H1 (cell line): ENCODE data around the gene GRIK1. TPM values are rescaled to one million over a fixed set of nuclear protein-coding genes. Genes with fewer than 3 reads are reported as not detected.

Experiments used
- CTCF ChIA-PET: fragments of 300-600 bp; sonication (Branson Sonifier 250); formaldehyde crosslinking; loops from one replicate; lab custom pipeline; 2021; ENCODE audit not compliant: partially characterized antibody; lab: Charles Lee
- POLR2A ChIA-PET: fragments of 300-600 bp; sonication (Branson Sonifier 250); formaldehyde crosslinking; loops from one replicate; lab custom pipeline; 2021; ENCODE audit warnings: inconsistent platforms; ENCODE audit not compliant: partially characterized antibody; lab: Charles Lee
- DNase-seq, 2 experiments: peaks; one replicate each; pipeline versions ENCODE4 v3.0.0 to v3.0.0-alpha.2; 2010 to 2022; ENCODE audit warnings: low spot score in 2 of 2, low read depth in 1 of 2, mixed read lengths in 1 of 2
- FAIRE-seq: peaks from 2 replicates; lab custom pipeline; 2011; peaks lifted over from hg19 to GRCh38; lab: Jason Lieb, UNC
- H2AFZ ChIP-seq: 2 replicates; pipeline ENCODE4 v1.8.1; 2012; ENCODE audit warnings: low read length, inconsistent platforms
- H2AK5ac ChIP-seq: 2 replicates; pipeline ENCODE4 v1.6.1; 2013; ENCODE audit warnings: low read depth, low read length
- H2BK120ac ChIP-seq: replicated peaks from 2 replicates; pipeline ENCODE3; 2013; ENCODE audit warnings: low read depth, low read length, inconsistent platforms
- H2BK12ac ChIP-seq: 2 replicates; pipeline ENCODE4 v1.6.1; 2013; ENCODE audit warnings: low read depth, low read length
- H2BK15ac ChIP-seq: 2 replicates; pipeline ENCODE4 v1.6.1; 2013; ENCODE audit warnings: low read length
- H2BK20ac ChIP-seq: 2 replicates; pipeline ENCODE4 v1.6.1; 2013; ENCODE audit warnings: low read length
- H2BK5ac ChIP-seq: 2 replicates; pipeline ENCODE4 v1.6.1; 2013; ENCODE audit warnings: low read depth, low read length
- H3K14ac ChIP-seq: 2 replicates; pipeline ENCODE4 v1.6.1; 2013; ENCODE audit warnings: inconsistent platforms; ENCODE audit not compliant: insufficient read length
- H3K18ac ChIP-seq: 2 replicates; pipeline ENCODE4 v1.6.1; 2013; ENCODE audit warnings: low read length; ENCODE audit errors: extremely low read depth
- H3K23ac ChIP-seq: 2 replicates; pipeline ENCODE4 v1.6.1; 2013; ENCODE audit warnings: inconsistent platforms; ENCODE audit not compliant: insufficient read length
- H3K23me2 ChIP-seq: 2 replicates; pipeline ENCODE4 v1.6.1; 2013; ENCODE audit warnings: low read depth, low read length
- H3K27ac ChIP-seq: 2 replicates; pipeline ENCODE4 v1.6.1; 2011; ENCODE audit warnings: low read depth, low read length, inconsistent platforms
- H3K27me3 ChIP-seq, 4 experiments: replicated peaks in 1 of 4; 1 replicate in 1 of 4; 2 replicates in 3 of 4; pipeline versions ENCODE4 v1.6.1 to v1.8.1; 2011 to 2013; ENCODE audit warnings: low read length in 3 of 4, mild to moderate bottlenecking in 3 of 4, inconsistent platforms in 2 of 4, mixed read lengths in 2 of 4, moderate library complexity in 1 of 4; ENCODE audit not compliant: control insufficient read depth in 3 of 4, insufficient read depth in 3 of 4; ENCODE audit errors: extremely low read depth in 1 of 4
- H3K36me3 ChIP-seq, 4 experiments: 2 replicates each; pipeline versions ENCODE4 v1.6.1 to v1.8.1; 2011 to 2013; ENCODE audit warnings: mild to moderate bottlenecking in 4 of 4, low read length in 3 of 4, moderate library complexity in 2 of 4, control low read depth in 1 of 4, inconsistent platforms in 1 of 4; ENCODE audit not compliant: insufficient read depth in 4 of 4, control insufficient read depth in 2 of 4
- H3K4ac ChIP-seq: replicated peaks from 2 replicates; pipeline ENCODE3; 2013; ENCODE audit warnings: low read length, low read depth, mixed read lengths, inconsistent platforms; ENCODE audit not compliant: insufficient read length
- H3K4me1 ChIP-seq, 4 experiments: replicated peaks in 1 of 4; 1 replicate in 1 of 4; 2 replicates in 3 of 4; pipeline versions ENCODE4 v1.6.1 to v1.8.1; 2011 to 2013; ENCODE audit warnings: low read length in 3 of 4, inconsistent platforms in 2 of 4, mixed read lengths in 1 of 4; ENCODE audit not compliant: insufficient read depth in 4 of 4, control insufficient read depth in 3 of 4
- H3K4me2 ChIP-seq, 2 experiments: 2 replicates each; pipeline versions ENCODE4 v1.6.1 to v1.8.1; 2011 to 2013; ENCODE audit warnings: low read depth in 2 of 2, low read length in 2 of 2, control low read depth in 1 of 2, inconsistent platforms in 1 of 2, mild to moderate bottlenecking in 1 of 2; ENCODE audit not compliant: insufficient read depth in 1 of 2
- H3K4me3 ChIP-seq, 4 experiments: fragments of 200-600, 300-600 bp in 1 of 4; sonication (generic), shearing (Covaris generic), sonication (Bioruptor Twin) in 1 of 4; 2 replicates each; pipeline versions ENCODE4 v1.5.1 to v1.8.1; 2011 to 2016; ENCODE audit warnings: low read length in 4 of 4, low read depth in 3 of 4, control low read depth in 2 of 4, inconsistent platforms in 2 of 4, mild to moderate bottlenecking in 2 of 4, mixed read lengths in 1 of 4, moderate library complexity in 1 of 4; ENCODE audit not compliant: insufficient read depth in 2 of 4; ENCODE audit errors: extremely low read depth in 1 of 4
- H3K56ac ChIP-seq: replicated peaks from 2 replicates; pipeline ENCODE3; 2013; ENCODE audit warnings: low read depth, mild to moderate bottlenecking, mixed read lengths, low read length, inconsistent platforms; ENCODE audit not compliant: insufficient read length
- H3K79me1 ChIP-seq: 2 replicates; pipeline ENCODE4 v1.6.1; 2013; ENCODE audit warnings: low read depth, low read length, control low read depth
- H3K79me2 ChIP-seq, 2 experiments: 2 replicates each; pipeline versions ENCODE4 v1.6.1 to v1.8.1; 2012 to 2013; ENCODE audit warnings: low read length in 2 of 2, mild to moderate bottlenecking in 2 of 2, inconsistent platforms in 1 of 2; ENCODE audit not compliant: insufficient read depth in 2 of 2, control insufficient read depth in 1 of 2
- H3K9ac ChIP-seq, 4 experiments: replicated peaks in 1 of 4; 1 replicate in 1 of 4; 2 replicates in 3 of 4; pipeline versions ENCODE4 v1.6.1 to v1.8.1; 2011 to 2013; ENCODE audit warnings: low read depth in 3 of 4, low read length in 3 of 4, control low read depth in 2 of 4, mild to moderate bottlenecking in 2 of 4, moderate library complexity in 2 of 4, inconsistent platforms in 1 of 4; ENCODE audit errors: extremely low read depth in 1 of 4
- H3K9me3 ChIP-seq, 2 experiments: 2 replicates each; pipeline versions ENCODE4 v1.6.1 to v1.8.1; 2012 to 2013; ENCODE audit warnings: mild to moderate bottlenecking in 2 of 2, moderate library complexity in 2 of 2, control low read depth in 1 of 2, inconsistent platforms in 1 of 2, low read depth in 1 of 2, low read length in 1 of 2, mixed read lengths in 1 of 2; ENCODE audit not compliant: insufficient read depth in 2 of 2
- H4K20me1 ChIP-seq, 2 experiments: replicated peaks in 1 of 2; 2 replicates each; pipeline versions ENCODE3 to v1.8.1; 2011 to 2013; ENCODE audit warnings: inconsistent platforms in 2 of 2, low read length in 2 of 2, mild to moderate bottlenecking in 1 of 2; ENCODE audit not compliant: insufficient read depth in 2 of 2, control insufficient read depth in 1 of 2
- H4K5ac ChIP-seq: 2 replicates; pipeline ENCODE4 v1.6.1; 2013; ENCODE audit warnings: low read length, low read depth, mixed read lengths, inconsistent platforms; ENCODE audit not compliant: insufficient read length
- H4K8ac ChIP-seq: 2 replicates; pipeline ENCODE4 v1.8.0; 2013; ENCODE audit warnings: mild to moderate bottlenecking, moderate library complexity, low read length, inconsistent platforms; ENCODE audit not compliant: insufficient read depth; ENCODE audit errors: extremely low read depth
- H4K91ac ChIP-seq: replicated peaks from 2 replicates; pipeline ENCODE3; 2013; ENCODE audit warnings: low read length, mixed read lengths, inconsistent platforms; ENCODE audit not compliant: insufficient read length
- CHD7 ChIP-seq: fragments of 300-600 bp; sonication (generic); IDR thresholded peaks from 2 replicates; pipeline ENCODE4 v1.7.1; 2012; ENCODE audit warnings: low read length, moderate library complexity, mild to moderate bottlenecking, inconsistent platforms; ENCODE audit not compliant: insufficient replicate concordance
- SRF ChIP-seq: IDR thresholded peaks from 2 replicates; pipeline ENCODE4 v1.6.1; 2011; ENCODE audit warnings: mild to moderate bottlenecking, low read depth, low read length, moderate library complexity
- polyA plus RNA-seq, 7 experiments: library from polyadenylated mRNA; depleted of rRNA in 3 of 7; stranded (reverse) in 5 of 7; unstranded in 2 of 7; fragments of >200 nt in 5 of 7; fragments of 200-250 nt in 2 of 7; gene quantifications; 1 replicate in 5 of 7; 2 replicates in 1 of 7; 4 replicates in 1 of 7; pipeline versions ENCODE4 v1.2.1 to v1.2.3, GENCODE V29; 2011 to 2013; ENCODE audit warnings: missing spikeins in 2 of 7, mixed read lengths in 2 of 7
- total RNA-seq: library from RNA; stranded (reverse); fragmentation: NEBNext Ultra II Directional; extraction: Animal tissue kit (Norgen Biotek cat#: 25700); gene quantifications from 2 replicates; pipeline ENCODE4 v1.2.1, GENCODE V29; 2021

GRIK1 gene
- total and polyA plus RNA-seq, 2 of the 8 experiments (the other 6 are each of a cell fraction or from before 2014, with no cell fraction given): 0.11 to 0.32 TPM

DNA sequence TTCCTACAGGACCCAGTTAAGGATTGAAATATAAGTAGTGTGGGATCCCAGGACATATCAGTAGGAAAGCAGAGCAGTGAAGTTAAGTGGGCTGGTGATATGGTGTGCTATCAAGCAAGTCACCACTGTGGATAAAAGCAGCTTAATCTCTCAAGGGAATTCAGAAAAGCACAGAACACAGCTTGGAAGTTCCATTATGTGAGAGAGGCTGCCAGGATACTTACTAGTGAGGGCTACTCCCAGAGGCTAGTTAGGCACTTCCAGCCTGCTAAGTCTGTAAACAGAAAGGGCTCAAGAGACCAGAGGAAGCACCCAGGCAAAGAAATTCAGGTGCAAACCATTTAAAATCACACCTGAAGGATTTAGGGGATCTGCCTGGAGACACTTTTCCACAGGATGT is 18.8 kb upstream of the GRIK1 start:
- H3K23ac ChIP-seq: no peak overlapping the region
- H2BK15ac ChIP-seq: no peak overlapping the region
- H3K18ac ChIP-seq: no peak overlapping the region
- H2AFZ ChIP-seq: no peak overlapping the region
- no peaks in the 10 kb centered on the region for H3K36me3 ChIP-seq
- H2BK20ac ChIP-seq: no peak overlapping the region
- no peak for FAIRE-seq
- CTCF ChIA-PET: interaction anchor here (1.4 kb wide), 1 partner anchor 125 kb away, joined by 3 read pairs; no protein-coding TSS in a partner anchor
- no peak overlapping the region for H2BK12ac ChIP-seq
- H3K4me1 ChIP-seq: no peaks in the 10 kb centered on the region
- H3K4me2 ChIP-seq: no peak overlapping the region
- no peaks in the 10 kb centered on the region for H3K79me2 ChIP-seq
- H4K8ac ChIP-seq: no peak overlapping the region
- H3K27ac ChIP-seq: no peak overlapping the region
- no peaks in the 10 kb centered on the region for H4K20me1 ChIP-seq
- no peak overlapping the region for H4K5ac ChIP-seq
- H3K9ac ChIP-seq: no peak overlapping the region
- H3K79me1 ChIP-seq: no peaks in the 10 kb centered on the region
- H3K4me3 ChIP-seq: no peak overlapping the region
- no peak overlapping the region for H3K14ac ChIP-seq
- no peak for DNase-seq
- H3K4ac ChIP-seq: no peak overlapping the region
- no peaks in the 10 kb centered on the region for H3K27me3 ChIP-seq
- POLR2A ChIA-PET: no interaction called here
- H2AK5ac ChIP-seq: no peak overlapping the region
- H3K56ac ChIP-seq: no peak overlapping the region
- H2BK120ac ChIP-seq: no peak overlapping the region
- H4K91ac ChIP-seq: no peak overlapping the region
- no peak overlapping the region for H2BK5ac ChIP-seq
- no peaks in the 10 kb centered on the region for H3K9me3 ChIP-seq
- H3K23me2 ChIP-seq: no peaks in the 10 kb centered on the region
- TF ChIP-seq CHD7 (no peak), SRF (no peak)
